HG03442 (cell line): ENCODE measurements around the gene NEMP1.
A peak's percentile ranks its signal among the peaks of the same experiment; 100 is the strongest.
"Not testable (repeated sequence)": the region's sequence is repeated elsewhere in the genome, so short reads cannot be mapped to it uniquely, and the experiment has no call there.

Source experiments
- ATAC-seq: cut with Tn5 transposase; IDR thresholded peaks from one replicate; pipeline ENCODE4 v1.9.1; 2021; ENCODE audit warnings: mild to moderate bottlenecking, moderate library complexity; ENCODE audit not compliant: unreplicated experiment

The NEMP1 gene, protein sequence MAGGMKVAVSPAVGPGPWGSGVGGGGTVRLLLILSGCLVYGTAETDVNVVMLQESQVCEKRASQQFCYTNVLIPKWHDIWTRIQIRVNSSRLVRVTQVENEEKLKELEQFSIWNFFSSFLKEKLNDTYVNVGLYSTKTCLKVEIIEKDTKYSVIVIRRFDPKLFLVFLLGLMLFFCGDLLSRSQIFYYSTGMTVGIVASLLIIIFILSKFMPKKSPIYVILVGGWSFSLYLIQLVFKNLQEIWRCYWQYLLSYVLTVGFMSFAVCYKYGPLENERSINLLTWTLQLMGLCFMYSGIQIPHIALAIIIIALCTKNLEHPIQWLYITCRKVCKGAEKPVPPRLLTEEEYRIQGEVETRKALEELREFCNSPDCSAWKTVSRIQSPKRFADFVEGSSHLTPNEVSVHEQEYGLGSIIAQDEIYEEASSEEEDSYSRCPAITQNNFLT

DNA sequence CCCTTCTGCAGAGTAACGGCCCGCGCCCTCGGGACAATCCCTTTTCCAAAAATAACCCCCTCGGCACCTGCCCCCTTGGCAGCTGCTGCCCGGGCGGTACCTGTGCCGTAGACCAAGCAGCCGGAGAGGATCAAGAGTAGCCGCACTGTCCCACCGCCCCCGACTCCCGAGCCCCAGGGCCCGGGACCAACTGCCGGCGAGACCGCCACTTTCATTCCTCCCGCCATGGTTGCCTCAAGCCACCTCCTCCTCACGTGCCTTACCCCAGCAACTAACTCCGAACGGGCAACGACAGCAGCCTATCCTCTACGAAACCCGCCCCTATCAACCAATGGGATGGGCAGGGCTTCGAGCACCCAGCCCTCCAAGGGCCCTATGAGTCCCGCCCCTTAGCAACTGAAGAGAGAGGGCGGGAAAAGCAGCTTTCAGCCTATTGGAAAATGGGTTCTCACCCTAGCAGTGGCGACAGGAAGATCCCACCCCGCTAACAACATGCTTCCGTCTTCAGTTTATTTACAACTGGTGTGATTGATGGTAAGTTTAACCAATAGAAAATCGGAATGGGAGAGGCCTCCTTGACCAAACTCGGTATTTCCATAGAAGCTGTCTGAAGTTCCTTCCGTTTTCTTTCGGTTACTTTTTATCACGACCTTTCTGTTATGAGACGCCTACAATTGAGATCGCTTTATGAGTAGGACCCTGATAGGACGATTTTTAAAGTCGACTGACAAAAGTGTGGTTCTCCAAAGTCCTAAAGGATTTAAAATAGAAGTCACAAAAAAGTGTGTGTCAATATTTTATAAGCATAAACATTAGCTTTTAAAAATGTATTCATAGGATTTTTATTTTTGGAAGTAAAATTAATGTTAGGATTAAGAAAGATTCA is at the start of gene NEMP1:
NEMP1 (minus strand) TSS at position 273 of the 886 bp plus-strand sequence; CDS start at position 227, 46 bp downstream.
- peak; percentile 95 for ATAC-seq

GRCh38 chr12:57127726-57128518 is 49.3 kb upstream of the NEMP1 start, which contains the start of gene LRP1:
Gene LRP1 (plus strand): TSS chr12:57128483. CDS start chr12:57128965, 482 bp downstream.
- ATAC-seq: peak; percentile 36

- no peak for ATAC-seq
Observed at GRCh38 chr12:57127101-57127725, 48.6 kb upstream of the NEMP1 start.

GRCh38 chr12:57126561-57126960 is 48.0 kb upstream of the NEMP1 start:
- ATAC-seq: no peak

GRCh38 chr12:57126061-57126460 is 47.5 kb upstream of the NEMP1 start:
- no peak for ATAC-seq

GRCh38 chr12:57124261-57124877 is 45.8 kb upstream of the NEMP1 start:
- ATAC-seq: peak; percentile 40

DNA sequence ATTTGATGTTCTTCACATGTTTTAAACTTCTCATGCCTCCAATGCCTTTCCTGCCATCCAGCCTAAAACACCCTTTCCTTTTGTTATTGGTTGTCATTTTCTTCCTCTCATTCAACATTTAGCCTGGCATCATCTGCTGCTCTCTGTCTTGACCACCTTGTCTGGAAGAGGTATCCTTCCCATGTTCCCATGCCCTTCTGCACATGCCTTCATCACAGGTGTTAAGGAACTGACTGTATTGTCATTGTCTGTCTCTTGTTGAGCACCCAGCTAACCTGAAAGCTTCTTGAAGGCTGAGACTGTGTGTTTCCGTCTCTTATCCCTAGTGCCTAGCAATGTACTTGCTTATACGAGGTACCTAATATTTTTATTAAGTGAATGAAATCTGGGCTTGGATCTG is 45.2 kb upstream of the NEMP1 start:
- no peak for ATAC-seq

DNA sequence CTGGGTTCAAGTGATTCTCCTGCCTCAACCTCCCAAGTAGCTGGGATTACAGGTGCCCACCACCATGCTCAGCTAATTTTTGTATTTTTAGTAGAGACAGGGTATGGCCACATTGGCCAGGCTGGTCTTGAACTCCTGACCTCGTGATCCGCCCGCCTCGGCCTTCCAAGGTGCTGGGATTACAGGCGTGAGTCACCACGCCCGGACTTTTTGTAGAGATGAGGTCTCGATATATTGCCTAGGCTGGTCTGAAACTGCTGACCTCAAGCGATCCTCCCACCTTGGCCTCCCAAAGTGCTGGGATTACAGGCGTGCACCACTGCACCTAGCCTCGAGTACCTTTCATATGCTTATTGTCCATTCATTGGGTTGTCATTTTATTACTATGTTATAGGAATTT is 42.1 kb upstream of the NEMP1 start:
- not testable (repeated sequence) for ATAC-seq

DNA sequence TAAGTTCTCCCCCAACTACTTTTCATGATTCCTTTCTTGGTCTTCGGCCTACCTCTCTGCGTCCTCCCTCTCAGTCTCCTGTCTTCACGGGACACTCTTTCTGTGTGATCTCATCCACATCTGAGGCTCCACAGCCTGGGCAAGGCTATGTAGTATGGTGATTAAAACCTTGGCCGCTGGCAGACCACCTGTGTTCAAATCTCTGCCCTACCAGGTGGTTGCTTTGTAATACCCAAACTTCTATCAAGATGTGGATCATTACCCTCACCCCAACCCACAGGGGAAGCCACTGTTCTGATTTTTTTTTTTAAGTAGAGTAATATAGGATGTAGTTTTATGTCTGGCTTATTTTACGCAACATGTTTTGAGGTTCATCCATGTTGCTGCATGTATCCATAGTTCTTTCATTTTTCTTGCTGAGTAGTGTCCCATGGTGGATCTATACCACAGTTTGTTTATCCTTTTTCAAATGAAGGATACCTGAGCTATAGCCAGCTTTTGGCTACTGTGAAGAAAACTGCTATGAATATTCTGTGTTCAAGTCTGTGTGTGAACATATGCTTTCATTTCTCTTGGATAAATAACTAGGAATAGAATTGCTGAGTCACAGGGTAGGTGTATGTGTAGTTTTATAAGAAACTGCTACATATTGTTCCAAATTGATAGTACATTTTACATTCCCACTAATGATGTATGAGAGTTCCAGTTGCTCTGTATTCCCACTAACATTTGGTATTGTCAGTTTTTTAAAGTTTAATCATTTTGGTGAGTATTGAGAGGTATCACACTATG is 40.9 kb upstream of the NEMP1 start:
- no peak for ATAC-seq

GRCh38 chr12:57118711-57119271 is 40.2 kb upstream of the NEMP1 start:
- ATAC-seq: no peak

GRCh38 chr12:57116580-57117281 is 38.1 kb upstream of the NEMP1 start:
- ATAC-seq: no peak

DNA sequence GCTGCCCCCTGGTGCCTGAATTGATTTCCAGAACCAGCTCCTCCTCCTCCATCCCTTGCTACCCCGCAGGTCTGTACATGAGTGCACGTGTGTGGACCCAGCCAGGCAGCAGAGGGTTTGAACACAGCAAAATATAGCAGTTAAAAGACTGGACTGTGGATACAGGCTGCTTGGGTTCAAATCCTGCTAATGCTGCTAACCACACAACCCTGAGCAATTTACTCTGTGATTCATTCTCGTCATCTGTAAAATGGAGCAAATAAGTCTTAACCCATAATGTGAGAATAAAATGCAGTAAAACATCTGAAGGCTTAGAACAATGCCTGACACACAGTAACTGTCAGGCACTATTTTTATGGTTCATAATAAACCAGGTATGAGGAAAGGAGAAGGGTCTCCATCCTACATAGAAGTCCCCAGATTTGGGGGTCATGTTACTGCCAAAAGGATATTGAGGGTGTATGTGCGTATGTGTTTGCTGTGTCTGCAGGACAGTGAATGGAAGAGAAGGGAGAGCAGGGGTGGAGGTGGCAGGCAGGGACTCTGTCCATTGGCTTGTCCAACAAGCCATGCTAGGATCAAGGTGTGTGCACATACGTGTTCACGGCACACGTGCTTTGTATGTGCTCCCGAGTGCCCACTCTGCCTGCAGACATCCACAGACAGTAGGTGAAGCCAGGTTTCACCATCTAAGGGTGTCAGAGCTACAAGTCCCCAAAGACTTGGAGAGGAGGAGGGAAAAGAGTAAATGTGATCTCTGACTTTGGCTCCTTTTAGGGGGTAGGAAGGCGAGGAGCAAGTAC is 34.1 kb upstream of the NEMP1 start:
- ATAC-seq: no peak

GRCh38 chr12:57111031-57111734 is 32.6 kb upstream of the NEMP1 start, which contains the start of gene STAT6:
Gene STAT6 (minus strand): TSS chr12:57111362. CDS start chr12:57108278, 3,084 bp downstream.
- peak; percentile 54 for ATAC-seq

DNA sequence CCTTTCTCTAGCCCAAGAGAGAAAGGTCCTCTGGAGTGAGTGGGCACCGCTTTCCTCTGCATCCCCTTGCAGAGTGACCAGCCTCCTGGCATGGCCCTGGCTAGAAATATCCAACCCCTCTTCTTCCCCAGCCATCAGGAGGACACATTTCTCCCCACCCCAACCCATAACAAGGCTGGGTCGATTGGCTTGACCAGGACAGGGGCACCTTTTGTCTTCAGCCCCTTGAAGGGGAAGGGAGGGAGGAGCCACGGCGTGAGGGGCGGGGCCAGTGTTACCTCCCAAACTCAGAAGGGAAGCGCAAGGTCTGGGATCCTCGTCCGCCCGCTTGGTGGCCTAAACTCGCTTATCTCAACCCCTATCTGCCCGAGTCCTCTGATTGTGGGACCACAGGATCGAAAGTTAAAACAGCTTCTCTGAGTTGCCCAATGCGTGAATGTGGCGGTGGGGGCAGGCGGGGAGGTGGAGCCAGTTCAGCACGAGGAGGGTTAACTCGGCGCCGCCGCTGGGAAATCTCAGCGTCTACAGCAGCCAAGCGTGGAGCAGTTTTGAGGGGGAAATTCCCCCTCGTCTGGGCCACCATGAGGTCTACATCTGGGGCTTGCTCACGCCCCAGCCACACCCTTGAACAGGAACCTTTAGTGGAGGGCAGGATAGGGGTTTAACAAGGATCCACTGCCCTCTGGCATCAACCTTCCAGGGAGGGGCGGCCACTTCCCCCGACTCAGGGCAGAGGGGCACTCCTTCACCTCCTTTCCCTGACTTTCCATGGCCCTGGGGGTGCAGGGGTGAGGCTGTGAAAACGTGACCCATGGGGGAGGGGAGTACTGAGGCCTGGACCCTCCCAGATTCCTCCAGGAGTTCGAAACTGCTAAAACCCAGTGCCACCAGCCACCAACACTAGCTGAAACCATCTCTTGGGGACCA is 31.8 kb upstream of the NEMP1 start:
- ATAC-seq: peak; percentile 38
